Body of pancreas (tissue), 4 donors: ENCODE measurements around the gene FRMPD4. TPM values are rescaled to one million over a fixed set of nuclear protein-coding genes. Genes with fewer than 3 reads are reported as not detected.
"Not testable (repeated sequence)": the region's sequence is repeated elsewhere in the genome, so short reads cannot be mapped to it uniquely, and the experiment has no call there.

Experiments used
- ATAC-seq: fragments of 150-250 bp; one replicate; pipeline ENCODE4 v1.9.1; 2016
- DNase-seq, 4 donors: peaks; one replicate each; pipeline ENCODE4 v3.0.0-alpha.2; 2019
- H3K27ac ChIP-seq, 4 donors: fragments of 200-600 bp; sonication (generic); 1 replicate in 3 of 4; 2 replicates in 1 of 4; pipeline versions ENCODE4 v1.5.1 to v1.6.1; 2016 to 2019; ENCODE audit warnings: mild to moderate bottlenecking in 1 of 4, mixed read lengths in 1 of 4, moderate library complexity in 1 of 4
- H3K27me3 ChIP-seq, 2 donors: fragments of 200-600 bp; sonication (generic); one replicate each; pipeline ENCODE4 v1.6.0; 2016; ENCODE audit warnings: mild to moderate bottlenecking in 1 of 2
- H3K36me3 ChIP-seq, 2 donors: fragments of 200-600 bp; sonication (generic); replicated peaks in 1 of 2; 2 replicates each; pipeline ENCODE4 v1.5.1; 2016; ENCODE audit warnings: low read depth in 2 of 2; ENCODE audit not compliant: insufficient read depth in 1 of 2
- H3K4me1 ChIP-seq: fragments of 200-600 bp; sonication (generic); one replicate; pipeline ENCODE4 v1.6.0; 2016
- H3K4me3 ChIP-seq, 2 donors: fragments of 200-600 bp; sonication (generic); 1 replicate in 1 of 2; 2 replicates in 1 of 2; pipeline ENCODE4 v1.5.1; 2016 to 2019
- H3K9me3 ChIP-seq, 3 donors: fragments of 200-600 bp; sonication (generic); 1 replicate in 2 of 3; 2 replicates in 1 of 3; pipeline ENCODE4 v1.5.1; 2016
- CTCF ChIP-seq, 7 experiments: fragments of 450-650 bp in 4 of 7; fragments of 200-600 bp in 3 of 7; sonication (generic) in 3 of 7; IDR thresholded peaks; one replicate each; pipeline ENCODE4 v1.5.1; 2016 to 2019; ENCODE audit warnings: antibody characterized with exemption in 7 of 7
- POLR2A ChIP-seq, 3 donors: fragments of 450-650 bp; IDR thresholded peaks; one replicate each; pipeline ENCODE4 v1.6.1; 2016; ENCODE audit warnings: antibody characterized with exemption in 3 of 3, mild to moderate bottlenecking in 2 of 3
- WGBS, 2 donors: methylation state at CpG; one replicate each; pipeline ENCODE4 v1.1.5; 2017; 5-methylcytosine and 5-hydroxymethylcytosine counted together
- intact Hi-C: fragments of 100-400 bp; cut with DNase I; formaldehyde crosslinking; loops from one replicate; pipeline ENCODE4 v1.15.1; 2023
- total RNA-seq, 2 donors: library from RNA; depleted of rRNA; stranded (reverse); fragments of >200 nt; gene quantifications; one replicate each; pipeline ENCODE4 v1.1.0, GENCODE V29; 2016

The FRMPD4 gene
- total RNA-seq, 2 donors from 2014 or later: 0.26 TPM; not detected in 1

DNA sequence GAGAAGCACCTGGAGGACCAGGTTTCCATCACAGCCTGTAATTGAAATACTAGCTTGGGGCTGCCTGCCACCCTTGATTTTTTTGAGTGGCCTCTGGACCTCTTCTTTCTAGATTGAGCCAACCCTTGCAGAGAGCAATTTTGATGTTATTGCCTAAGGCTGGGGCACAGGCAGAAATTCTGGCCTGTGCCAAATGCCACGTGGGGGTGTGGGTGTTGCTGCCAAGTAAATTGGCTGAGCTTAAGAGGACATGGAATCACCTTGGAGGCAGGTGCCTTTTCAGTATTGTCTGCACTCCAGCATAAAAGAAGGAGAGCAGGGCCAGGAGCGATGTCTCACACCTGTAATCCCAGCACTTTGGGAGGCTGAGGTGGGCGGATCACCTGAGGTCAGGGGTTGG, 366.9 kb downstream of the FRMPD4 start:
- DNase-seq (no peak), ATAC-seq (no peak)
- no peaks in the 10 kb centered on the region for H3K36me3 ChIP-seq
- H3K9me3 ChIP-seq: no peaks in the 10 kb centered on the region
- no peaks in the 10 kb centered on the region for H3K4me1 ChIP-seq
- H3K27ac ChIP-seq: no peak overlapping the region
- intact Hi-C loops: no loop called here
- 29 to 50% methylated on average over 1 to 3 of the region's 3 CpGs for WGBS, 2 donors
- H3K27me3 ChIP-seq: no peaks in the 10 kb centered on the region
- TF ChIP-seq CTCF (IDR thresholded peaks at IDR 0.05) (no peak), POLR2A (IDR thresholded peaks at IDR 0.05) (no peak)
- H3K4me3 ChIP-seq: no peak overlapping the region

GRCh38 chrX:12515384-12515783, 377.1 kb downstream of the FRMPD4 start:
- WGBS, 2 donors: 46 to 52% methylated on average over 2 of the region's 2 CpGs
- H3K4me3 ChIP-seq, H3K27ac ChIP-seq, ATAC-seq, DNase-seq, H3K36me3 ChIP-seq, intact Hi-C loops, H3K9me3 ChIP-seq, H3K4me1 ChIP-seq, H3K27me3 ChIP-seq: not testable (repeated sequence)

GRCh38 chrX:12526306-12526705, 388.0 kb downstream of the FRMPD4 start:
- no peaks in the 10 kb centered on the region for H3K4me1 ChIP-seq
- DNase-seq (no peak), ATAC-seq (no peak)
- WGBS, 2 donors: 41 to 60% methylated on average over 5 of the region's 5 CpGs
- no peaks in the 10 kb centered on the region for H3K9me3 ChIP-seq
- no peaks in the 10 kb centered on the region for H3K27me3 ChIP-seq
- intact Hi-C loops: no loop called here
- no peaks in the 10 kb centered on the region for H3K36me3 ChIP-seq
- H3K27ac ChIP-seq: no peak overlapping the region
- TF ChIP-seq POLR2A (IDR thresholded peaks at IDR 0.05) (no peak), CTCF (IDR thresholded peaks at IDR 0.05) (no peak)
- no peak overlapping the region for H3K4me3 ChIP-seq

- H3K27me3 ChIP-seq, ATAC-seq, H3K27ac ChIP-seq, DNase-seq, H3K4me3 ChIP-seq, H3K4me1 ChIP-seq, intact Hi-C loops, H3K36me3 ChIP-seq, H3K9me3 ChIP-seq: not testable (repeated sequence)
- WGBS, 2 donors: 100% methylated on average over 5 of the region's 11 CpGs; no CpG with 5 or more reads in 1 of the 2 donors
These were observed 399.8 kb downstream of the FRMPD4 start for GRCh38 chrX:12538096-12538495.

GRCh38 chrX:12542251-12542650, 404.0 kb downstream of the FRMPD4 start:
- intact Hi-C loops, ATAC-seq, H3K4me1 ChIP-seq, DNase-seq, H3K4me3 ChIP-seq, H3K9me3 ChIP-seq, H3K27ac ChIP-seq, H3K36me3 ChIP-seq, H3K27me3 ChIP-seq: not testable (repeated sequence)
- WGBS, 2 donors: 62 to 64% methylated on average over 3 of the region's 3 CpGs

DNA sequence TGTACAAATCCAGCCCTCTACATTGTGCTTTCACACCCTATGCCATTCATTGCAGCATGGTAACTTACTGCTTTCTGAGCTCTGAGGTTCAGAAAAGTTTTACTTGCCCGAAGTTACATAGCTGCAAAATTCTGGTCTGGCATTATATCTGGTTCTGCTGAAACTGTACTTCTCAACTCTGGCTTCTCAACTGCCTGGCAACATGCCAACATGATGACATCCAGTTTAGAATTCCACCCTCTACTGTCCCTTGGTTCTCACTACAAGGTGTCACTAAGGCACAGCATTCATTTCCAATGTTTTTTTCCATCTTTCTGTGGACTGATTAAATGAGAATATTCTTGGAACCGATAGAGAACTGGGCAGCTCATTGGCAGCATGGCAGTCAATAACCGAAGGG, 410.1 kb downstream of the FRMPD4 start:
- no peak for DNase-seq
- no peaks in the 10 kb centered on the region for H3K27me3 ChIP-seq
- H3K9me3 ChIP-seq: no peaks in the 10 kb centered on the region
- no peaks in the 10 kb centered on the region for H3K36me3 ChIP-seq
- no peak overlapping the region for H3K4me3 ChIP-seq
- no peaks in the 10 kb centered on the region for H3K4me1 ChIP-seq
- intact Hi-C loops: no loop called here
- H3K27ac ChIP-seq: no peak overlapping the region
- ATAC-seq: no peak
- TF ChIP-seq CTCF (IDR thresholded peaks at IDR 0.05): no peak
- TF ChIP-seq POLR2A (IDR thresholded peaks at IDR 0.05): no peak
- WGBS, 2 donors: 62 to 71% methylated on average over 1 to 3 of the region's 3 CpGs
